SK-N-SH (cell line): ENCODE data around the gene RASA1. TPM values are rescaled to one million over a fixed set of nuclear protein-coding genes. Genes with fewer than 3 reads are reported as not detected.

Experiments
- CTCF ChIA-PET: fragments of 300-600, 350-600 bp; formaldehyde crosslinking; extraction: SDS; loops from one replicate; lab custom pipeline; 2021; lab: Yijun Ruan, JAX
- POLR2A ChIA-PET: fragments of 350-600 bp; sonication (Branson Sonifier 250); formaldehyde crosslinking; extraction: SDS; loops from one replicate; lab custom pipeline; 2020; ENCODE audit warnings: antibody characterized with exemption, inconsistent platforms; lab: Yijun Ruan, JAX
- DNase-seq: peaks from one replicate; pipeline ENCODE4 v3.0.0; 2012
- H2AFZ ChIP-seq: fragments of 200-600 bp; sonication (generic); 2 replicates; pipeline ENCODE4 v1.8.1; 2016; ENCODE audit warnings: antibody characterized with exemption, mild to moderate bottlenecking, low read depth
- H3F3A ChIP-seq: fragments of 200-600 bp; sonication (generic); replicated peaks from 2 replicates; pipeline ENCODE3; 2016; ENCODE audit warnings: antibody characterized with exemption, mild to moderate bottlenecking; ENCODE audit not compliant: insufficient read depth
- H3K27ac ChIP-seq, 2 experiments: fragments of 200-500 bp in 1 of 2; fragments of 200-600 bp in 1 of 2; sonication (Bioruptor generic) in 1 of 2; sonication (generic), shearing (Covaris generic) in 1 of 2; 2 replicates each; pipeline versions ENCODE4 v1.5.1 to v1.6.1; 2014 to 2016; ENCODE audit warnings: low read depth in 2 of 2, inconsistent platforms in 1 of 2, low read length in 1 of 2, mild to moderate bottlenecking in 1 of 2, mixed read lengths in 1 of 2
- H3K27me3 ChIP-seq: fragments of 200-600 bp; sonication (generic), shearing (Covaris generic); 2 replicates; pipeline ENCODE4 v1.6.1; 2016; ENCODE audit warnings: mixed run types; ENCODE audit not compliant: insufficient read depth
- H3K36me3 ChIP-seq, 2 experiments: fragments of 200-500 bp in 1 of 2; fragments of 200-600 bp in 1 of 2; sonication (Bioruptor generic) in 1 of 2; sonication (generic) in 1 of 2; replicated peaks in 1 of 2; 2 replicates each; pipeline versions ENCODE3 to v1.5.1; 2014 to 2016; ENCODE audit warnings: low read length in 1 of 2, mild to moderate bottlenecking in 1 of 2; ENCODE audit not compliant: insufficient read depth in 2 of 2, control insufficient read depth in 1 of 2
- H3K4me1 ChIP-seq, 2 experiments: fragments of 200-500 bp in 1 of 2; fragments of 200-600 bp in 1 of 2; sonication (Bioruptor generic) in 1 of 2; sonication (generic), shearing (Covaris generic) in 1 of 2; 2 replicates each; pipeline versions ENCODE4 v1.5.1 to v1.6.1; 2014 to 2016; ENCODE audit warnings: low read depth in 1 of 2, low read length in 1 of 2, mixed run types in 1 of 2; ENCODE audit not compliant: insufficient read depth in 2 of 2, control insufficient read depth in 1 of 2
- H3K4me2 ChIP-seq: fragments of 200-600 bp; sonication (generic), shearing (Covaris generic); 2 replicates; pipeline ENCODE4 v1.6.1; 2017; ENCODE audit warnings: mixed run types
- H3K4me3 ChIP-seq, 2 experiments: fragments of 200-500 bp in 1 of 2; fragments of 200-600 bp in 1 of 2; sonication (Bioruptor generic) in 1 of 2; sonication (generic), shearing (Covaris generic) in 1 of 2; 2 replicates each; pipeline versions ENCODE4 v1.5.1 to v1.8.1; 2014 to 2016; ENCODE audit warnings: low read depth in 2 of 2, inconsistent platforms in 1 of 2, low read length in 1 of 2, mild to moderate bottlenecking in 1 of 2, mixed read lengths in 1 of 2, moderate library complexity in 1 of 2
- H3K79me2 ChIP-seq: fragments of 200-600 bp; sonication (generic); 2 replicates; pipeline ENCODE4 v1.8.1; 2017; ENCODE audit warnings: mild to moderate bottlenecking; ENCODE audit not compliant: insufficient read depth
- H3K9ac ChIP-seq: fragments of 200-600 bp; sonication (generic); 2 replicates; pipeline ENCODE4 v1.6.1; 2017; ENCODE audit warnings: mixed run types
- H3K9me2 ChIP-seq: fragments of 200-600 bp; sonication (generic); 2 replicates; pipeline ENCODE4 v1.6.1; 2017; ENCODE audit warnings: mixed run types
- H3K9me3 ChIP-seq: fragments of 200-600 bp; sonication (generic); 2 replicates; pipeline ENCODE4 v1.6.1; 2017; ENCODE audit warnings: mixed run types, mild to moderate bottlenecking, moderate library complexity
- H4K20me1 ChIP-seq: fragments of 200-600 bp; sonication (generic); 2 replicates; pipeline ENCODE4 v1.6.1; 2017; ENCODE audit warnings: mild to moderate bottlenecking, mixed run types; ENCODE audit not compliant: insufficient read depth
- CHD2 ChIP-seq: fragments of 150-350 bp; IDR thresholded peaks from 2 replicates; pipeline ENCODE4 v1.6.1; 2018; ENCODE audit warnings: low read length; ENCODE audit not compliant: partially characterized antibody
- ELF1 ChIP-seq: IDR thresholded peaks from 2 replicates; pipeline ENCODE4 v1.4.0; 2012
- EP300 ChIP-seq, 2 experiments: IDR thresholded peaks; 2 replicates each; pipeline versions ENCODE4 v1.4.0 to v1.6.1; 2012; ENCODE audit warnings: borderline replicate concordance in 1 of 2, low read depth in 1 of 2, low read length in 1 of 2
- EZH2phosphoT487 ChIP-seq: fragments of 200-600 bp; sonication (generic); IDR thresholded peaks from 2 replicates; pipeline ENCODE4 v1.6.1; 2017; ENCODE audit warnings: low read depth, mixed run types, mild to moderate bottlenecking, antibody characterized with exemption, moderate library complexity, borderline replicate concordance
- FOXJ3 ChIP-seq: sonication (generic); formaldehyde crosslinking; IDR thresholded peaks from 2 replicates; pipeline ENCODE4 v1.5.1; 2020; ENCODE audit warnings: mild to moderate bottlenecking, missing genetic modification reagents
- GABPA ChIP-seq: IDR thresholded peaks from 2 replicates; pipeline ENCODE4 v1.4.0; 2012; ENCODE audit warnings: low read depth, mild to moderate bottlenecking
- MAX ChIP-seq: IDR thresholded peaks from 2 replicates; pipeline ENCODE4 v1.4.0; 2012; ENCODE audit warnings: low read depth
- MEF2A ChIP-seq: IDR thresholded peaks from 2 replicates; pipeline ENCODE4 v1.4.0; 2012; ENCODE audit warnings: low read depth, borderline replicate concordance
- NFIC ChIP-seq: IDR thresholded peaks from 2 replicates; pipeline ENCODE4 v1.4.0; 2012; ENCODE audit warnings: borderline replicate concordance
- NRF1 ChIP-seq: IDR thresholded peaks from 2 replicates; pipeline ENCODE4 v1.6.1; 2012; ENCODE audit warnings: low read depth, mild to moderate bottlenecking, low read length
- RAD21 ChIP-seq: IDR thresholded peaks from 2 replicates; pipeline ENCODE4 v1.6.1; 2012; ENCODE audit warnings: mild to moderate bottlenecking, low read length
- RCOR1 ChIP-seq: fragments of 150-350 bp; IDR thresholded peaks from 2 replicates; pipeline ENCODE4 v1.6.1; 2017; ENCODE audit warnings: antibody characterized with exemption, low read length
- REST ChIP-seq: IDR thresholded peaks from 2 replicates; pipeline ENCODE4 v1.6.1; 2012; ENCODE audit warnings: mild to moderate bottlenecking, low read depth, low read length, moderate library complexity
- RFX5 ChIP-seq: IDR thresholded peaks from 2 replicates; pipeline ENCODE4 v1.6.1; 2012; ENCODE audit warnings: mild to moderate bottlenecking, improper control_type of control experiment, low read length
- RXRA ChIP-seq: IDR thresholded peaks from 2 replicates; pipeline ENCODE4 v1.4.0; 2012; ENCODE audit warnings: low read depth, mild to moderate bottlenecking, borderline replicate concordance
- TAF1 ChIP-seq: IDR thresholded peaks from 2 replicates; pipeline ENCODE4 v1.6.1; 2012; ENCODE audit warnings: low read depth, mild to moderate bottlenecking, low read length, moderate library complexity, borderline replicate concordance
- USF1 ChIP-seq: IDR thresholded peaks from 2 replicates; pipeline ENCODE4 v1.4.0; 2012; ENCODE audit warnings: low read depth, borderline replicate concordance
- USF2 ChIP-seq: fragments of 150-350 bp; IDR thresholded peaks from 2 replicates; pipeline ENCODE4 v1.6.1; 2017; ENCODE audit warnings: antibody characterized with exemption, low read length, low read depth, borderline replicate concordance
- YY1 ChIP-seq: IDR thresholded peaks from 2 replicates; pipeline ENCODE4 v1.4.0; 2012; ENCODE audit warnings: low read depth, mild to moderate bottlenecking
- WGBS: methylation state at CpG from one replicate; pipeline ENCODE4 v1.1.6; 2017; ENCODE audit warnings: low lambda C conversion rate; 5-methylcytosine and 5-hydroxymethylcytosine counted together
- polyA plus RNA-seq, 3 experiments: library from polyadenylated mRNA; depleted of rRNA; stranded (reverse); fragments of >200 nt; gene quantifications; 2 replicates each; pipeline ENCODE4 v1.2.3, GENCODE V29; 2012

Gene RASA1
- polyA plus RNA-seq, 1 of the 3 experiments (the other 2 are of a cell fraction), result 49.1 TPM

DNA sequence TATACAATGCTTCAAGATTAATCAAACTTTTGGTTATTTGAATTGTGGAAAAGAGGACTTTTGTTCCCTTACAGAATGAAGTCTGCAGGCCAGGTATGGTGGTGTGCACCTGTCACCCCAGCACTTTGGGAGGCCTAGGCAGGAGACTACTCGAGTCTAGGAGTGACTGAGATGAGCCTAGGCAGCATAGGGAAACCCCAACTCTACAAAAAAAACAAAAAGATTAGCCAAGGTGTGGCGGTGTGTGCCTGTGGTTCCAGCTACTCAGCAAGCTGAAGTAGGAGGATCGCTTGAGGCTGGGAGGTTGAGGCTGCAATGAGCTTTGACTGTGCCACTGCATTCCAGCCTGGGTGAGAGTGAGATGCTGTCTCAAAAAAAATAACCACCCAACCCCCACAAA lies 135.7 kb downstream of the RASA1 start:
- Histone ChIP-seq H4K20me1 (no peaks in the 10 kb centered on the region), H3K9me2 (no peaks in the 10 kb centered on the region), H3K27ac (no peak overlapping the region), H3K9ac (no peak overlapping the region), H3K4me3 (no peak overlapping the region), H3K36me3 (peaks cover 84 to 95% of the 10 kb centered on the region in 2 experiments), H2AFZ (no peak overlapping the region), H3K79me2 (peaks cover 25% of the 10 kb centered on the region), H3K27me3 (no peaks in the 10 kb centered on the region), H3K4me1 (peaks cover 0 to 9% of the 10 kb centered on the region in 2 experiments; a peak in 1 of 4 replicates), H3K9me3 (no peaks in the 10 kb centered on the region; the same call in 1 of the 2 replicates), H3F3A (peaks cover 43% of the 10 kb centered on the region), H3K4me2 (no peak overlapping the region)
- ChIA-PET POLR2A (no interaction called here), CTCF (no interaction called here)
- TF ChIP-seq RCOR1, result no peak
- no peak for TF ChIP-seq CHD2
- no peak for TF ChIP-seq ELF1
- no peak for DNase-seq
- 88% methylated on average over 3 of the region's 3 CpGs for WGBS

DNA sequence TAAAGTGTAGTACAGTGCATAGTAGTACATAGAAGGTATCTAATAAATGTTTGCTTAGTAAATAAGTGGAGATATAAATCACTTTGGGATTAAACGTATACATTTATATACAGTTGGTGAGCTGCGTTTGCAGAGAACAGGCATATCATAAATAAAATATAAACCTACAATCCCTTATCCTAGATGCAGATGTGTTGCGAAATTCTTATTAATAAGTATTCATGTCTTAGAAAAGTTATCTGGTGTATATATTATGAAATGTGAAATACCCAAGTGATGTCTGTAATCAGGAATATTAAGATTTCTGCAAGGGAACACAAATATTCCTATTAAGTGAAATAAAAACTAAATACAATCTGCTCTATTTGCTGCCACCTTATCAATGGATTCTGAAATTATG lies 136.2 kb downstream of the RASA1 start:
- DNase-seq, result no peak
- Histone ChIP-seq H3K9me2 (no peaks in the 10 kb centered on the region), H2AFZ (no peak overlapping the region), H3K27ac (no peak overlapping the region), H3K4me2 (no peak overlapping the region), H3K9me3 (no peaks in the 10 kb centered on the region; the same call in 1 of the 2 replicates), H3K79me2 (peaks cover 28% of the 10 kb centered on the region), H3K27me3 (no peaks in the 10 kb centered on the region), H3F3A (peaks cover 38% of the 10 kb centered on the region), H4K20me1 (no peaks in the 10 kb centered on the region), H3K9ac (no peak overlapping the region), H3K36me3 (peaks cover 84 to 97% of the 10 kb centered on the region in 2 experiments), H3K4me1 (peaks cover 0 to 9% of the 10 kb centered on the region in 2 experiments; a peak in 1 of 4 replicates), H3K4me3 (no peak overlapping the region)
- CTCF ChIA-PET, result no interaction called here
- TF ChIP-seq RAD21 (no peak), RXRA (no peak), TAF1 (no peak), EP300 (IDR thresholded peaks at IDR 0.05; ENCODE audit: borderline replicate concordance in 1 of 2, low read depth in 1 of 2, low read length in 1 of 2) (no peak), NRF1 (no peak), ELF1 (no peak), GABPA (no peak), NFIC (no peak), USF2 (no peak), RFX5 (no peak), EZH2phosphoT487 (no peak)
- WGBS, result 95% methylated on average over 3 of the region's 3 CpGs
- POLR2A ChIA-PET, result no interaction called here

DNA sequence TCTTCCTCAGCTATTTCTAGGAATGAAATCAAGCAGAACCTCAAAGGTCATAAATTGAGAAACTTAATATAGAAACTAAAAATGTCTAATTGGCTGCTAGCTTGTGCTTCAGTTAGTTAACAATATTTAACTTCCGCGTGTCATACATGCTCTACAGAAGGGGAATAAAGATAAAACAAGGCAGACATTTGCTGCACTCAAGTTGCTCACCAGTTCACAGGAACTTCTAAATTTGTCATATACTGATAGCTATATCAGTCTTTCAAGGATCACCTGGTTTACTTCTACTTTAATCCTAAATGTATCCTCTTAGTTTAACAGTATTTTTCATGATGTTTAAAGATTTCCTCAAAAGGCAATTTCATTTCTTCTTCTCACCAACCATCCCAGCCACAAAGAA lies 136.7 kb downstream of the RASA1 start:
- Histone ChIP-seq H2AFZ (no peak overlapping the region), H3F3A (peaks cover 37% of the 10 kb centered on the region), H3K27ac (no peak overlapping the region), H3K36me3 (peaks cover 84 to 98% of the 10 kb centered on the region in 2 experiments), H4K20me1 (no peaks in the 10 kb centered on the region), H3K9ac (no peak overlapping the region), H3K9me2 (no peaks in the 10 kb centered on the region), H3K9me3 (no peaks in the 10 kb centered on the region; the same call in 1 of the 2 replicates), H3K27me3 (no peaks in the 10 kb centered on the region), H3K4me2 (no peak overlapping the region), H3K4me1 (peaks cover 0 to 7% of the 10 kb centered on the region in 2 experiments; a peak in 1 of 4 replicates), H3K79me2 (peaks cover 33% of the 10 kb centered on the region), H3K4me3 (no peak overlapping the region)
- DNase-seq, result no peak
- WGBS, result 98% methylated on average over 2 of the region's 2 CpGs
- ChIA-PET POLR2A (no interaction called here), CTCF (interaction anchor here (3.0 kb wide), 1 partner anchor 9 kb away, joined by 8 read pairs; no protein-coding TSS in a partner anchor)
- no peak for TF ChIP-seq YY1
- TF ChIP-seq REST, result no peak
- TF ChIP-seq NRF1, result no peak
- no peak for TF ChIP-seq RAD21
- no peak for TF ChIP-seq MAX
- TF ChIP-seq MEF2A, result no peak
- no peak for TF ChIP-seq USF1
- TF ChIP-seq FOXJ3 (CRISPR knock-in tag), result no peak
